IPS-20b (cell line): ENCODE results near the gene DIPK1B.
"Not testable (repeated sequence)": the region's sequence is repeated elsewhere in the genome, so short reads cannot be mapped to it uniquely, and the experiment has no call there.

ENCODE experiments used
- H3K27ac ChIP-seq: one replicate; pipeline ENCODE4 v1.5.1; 2013; ENCODE audit warnings: low read length
- H3K27me3 ChIP-seq: 2 replicates; pipeline ENCODE4 v1.6.1; 2013; ENCODE audit warnings: mild to moderate bottlenecking, low read length, inconsistent platforms; ENCODE audit not compliant: insufficient read depth
- H3K36me3 ChIP-seq: 2 replicates; pipeline ENCODE4 v1.6.1; 2013; ENCODE audit warnings: low read depth, mild to moderate bottlenecking, inconsistent platforms, low read length, moderate library complexity; ENCODE audit not compliant: insufficient read depth
- H3K4me1 ChIP-seq: 2 replicates; pipeline ENCODE4 v1.6.1; 2013; ENCODE audit warnings: mild to moderate bottlenecking, control low read depth, inconsistent platforms, low read length, moderate library complexity; ENCODE audit not compliant: insufficient read depth
- H3K4me3 ChIP-seq: 2 replicates; pipeline ENCODE4 v1.5.1; 2013; ENCODE audit warnings: mild to moderate bottlenecking, low read length, inconsistent platforms
- H3K9ac ChIP-seq: 2 replicates; pipeline ENCODE4 v1.6.1; 2013; ENCODE audit warnings: low read depth, mild to moderate bottlenecking, inconsistent platforms, low read length, moderate library complexity
- H3K9me3 ChIP-seq: 2 replicates; pipeline ENCODE4 v1.6.1; 2013; ENCODE audit warnings: mild to moderate bottlenecking, low read depth, low read length, inconsistent platforms; ENCODE audit not compliant: insufficient read depth

Gene DIPK1B

DNA sequence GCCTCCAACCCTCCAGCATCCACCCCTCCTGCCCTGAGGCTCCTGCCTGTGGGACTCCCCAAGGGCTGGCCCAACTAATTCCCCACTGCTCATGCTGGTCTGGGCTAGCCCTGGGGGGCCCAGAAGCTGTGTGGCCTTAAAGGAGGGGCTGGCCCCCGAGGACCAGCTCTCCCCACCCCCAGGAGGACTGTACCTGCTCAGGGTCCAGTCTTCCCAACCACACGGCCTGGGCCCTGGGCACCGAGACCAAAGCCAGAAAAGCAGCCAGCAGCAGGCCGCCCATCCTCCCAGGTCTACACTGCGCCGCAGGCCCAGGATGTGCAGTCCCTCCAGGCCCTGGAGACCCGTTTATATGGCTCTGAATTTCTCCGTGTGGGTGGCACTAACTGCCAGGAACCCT is 35.8 kb downstream of the DIPK1B start, which contains the start of gene LCN6:
LCN6 (minus strand) TSS at position 325 of the 400 bp plus-strand sequence; CDS start at position 283, 42 bp downstream.
- Histone ChIP-seq H3K4me3 (no peak within 1 kb of the TSS), H3K4me1 (no peaks in the 10 kb centered on the region), H3K9me3 (no peaks in the 10 kb centered on the region), H3K27me3 (no peaks in the 10 kb centered on the region), H3K27ac (no peak within 1 kb of the TSS), H3K36me3 (no peaks in the 10 kb centered on the region), H3K9ac (no peak within 1 kb of the TSS)

- Histone ChIP-seq H3K4me3 (no peak overlapping the region), H3K27ac (no peak overlapping the region), H3K27me3 (no peaks in the 10 kb centered on the region), H3K9me3 (no peaks in the 10 kb centered on the region), H3K9ac (no peak overlapping the region), H3K4me1 (no peaks in the 10 kb centered on the region), H3K36me3 (no peaks in the 10 kb centered on the region)
Observed at GRCh38 chr9:136748666-136749611, 36.6 kb downstream of the DIPK1B start.

DNA sequence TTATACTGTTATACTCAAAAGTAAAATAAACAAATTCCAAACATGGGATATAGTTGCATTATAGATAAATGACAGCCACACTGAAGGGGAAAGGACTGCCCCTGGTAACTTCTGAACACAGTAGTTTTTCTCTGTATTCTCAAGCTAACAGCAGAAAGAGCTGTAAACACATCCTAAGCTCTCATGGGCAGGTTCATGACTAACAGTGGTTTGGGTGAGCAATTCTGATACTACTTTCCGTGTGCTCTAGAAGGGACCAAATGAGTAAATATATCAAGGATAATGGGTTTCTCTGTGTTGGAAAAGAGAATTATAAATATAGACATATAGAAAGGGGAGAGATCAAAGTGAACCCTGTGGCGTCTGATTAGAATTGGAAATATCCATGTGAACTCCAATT is 38.2 kb downstream of the DIPK1B start:
- no peaks in the 10 kb centered on the region for H3K4me1 ChIP-seq
- H3K36me3 ChIP-seq: no peaks in the 10 kb centered on the region
- H3K9ac ChIP-seq: no peak overlapping the region
- no peaks in the 10 kb centered on the region for H3K27me3 ChIP-seq
- no peaks in the 10 kb centered on the region for H3K9me3 ChIP-seq
- no peak overlapping the region for H3K4me3 ChIP-seq
- H3K27ac ChIP-seq: no peak overlapping the region

DNA sequence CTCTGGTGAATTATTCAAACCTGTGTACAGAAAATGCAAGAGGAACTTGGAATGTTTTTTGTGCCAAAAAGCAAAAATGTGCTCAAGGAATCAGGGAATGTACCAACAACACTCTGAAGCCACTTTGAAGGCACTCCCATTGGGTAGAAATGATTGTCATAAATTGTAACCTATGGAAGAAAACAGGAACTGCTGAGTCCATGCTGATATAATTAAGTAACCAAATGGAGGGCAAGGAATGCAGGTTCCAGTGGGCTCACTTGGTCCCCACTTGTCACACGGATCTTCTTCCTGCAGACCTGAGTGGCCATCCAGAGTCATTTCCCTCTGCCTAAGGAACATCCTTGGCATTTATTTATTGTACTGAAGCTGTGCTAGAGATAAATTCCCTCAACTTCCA is 38.9 kb downstream of the DIPK1B start:
- Histone ChIP-seq H3K9ac (no peak overlapping the region), H3K27ac (no peak overlapping the region), H3K27me3 (no peaks in the 10 kb centered on the region), H3K9me3 (peaks cover 3% of the 10 kb centered on the region; the same call in 1 of the 2 replicates), H3K36me3 (no peaks in the 10 kb centered on the region), H3K4me1 (no peaks in the 10 kb centered on the region), H3K4me3 (no peak overlapping the region)

DNA sequence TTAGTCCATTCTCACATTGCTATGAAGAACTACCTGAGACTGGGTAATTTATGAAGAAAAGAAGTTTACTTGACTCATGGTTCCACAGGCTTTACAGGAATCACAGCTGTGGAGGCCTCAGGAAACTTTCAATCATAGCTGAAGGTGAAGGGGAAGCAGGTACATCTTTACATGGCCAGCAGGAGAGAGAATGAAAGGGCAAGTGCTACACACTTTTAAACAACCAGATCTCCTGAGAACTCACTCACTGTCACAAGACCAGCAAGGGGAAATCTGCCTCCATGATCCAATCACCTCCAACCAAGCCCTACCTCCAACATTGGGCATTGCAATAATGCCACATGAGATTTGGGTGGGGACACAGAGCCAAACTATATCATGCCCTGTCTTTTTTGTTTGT is 39.4 kb downstream of the DIPK1B start:
- Histone ChIP-seq H3K9me3 (peaks cover 4% of the 10 kb centered on the region; the same call in 1 of the 2 replicates), H3K27me3 (no peaks in the 10 kb centered on the region), H3K9ac (no peak overlapping the region), H3K4me3 (no peak overlapping the region), H3K36me3 (no peaks in the 10 kb centered on the region), H3K4me1 (no peaks in the 10 kb centered on the region), H3K27ac (no peak overlapping the region)

DNA sequence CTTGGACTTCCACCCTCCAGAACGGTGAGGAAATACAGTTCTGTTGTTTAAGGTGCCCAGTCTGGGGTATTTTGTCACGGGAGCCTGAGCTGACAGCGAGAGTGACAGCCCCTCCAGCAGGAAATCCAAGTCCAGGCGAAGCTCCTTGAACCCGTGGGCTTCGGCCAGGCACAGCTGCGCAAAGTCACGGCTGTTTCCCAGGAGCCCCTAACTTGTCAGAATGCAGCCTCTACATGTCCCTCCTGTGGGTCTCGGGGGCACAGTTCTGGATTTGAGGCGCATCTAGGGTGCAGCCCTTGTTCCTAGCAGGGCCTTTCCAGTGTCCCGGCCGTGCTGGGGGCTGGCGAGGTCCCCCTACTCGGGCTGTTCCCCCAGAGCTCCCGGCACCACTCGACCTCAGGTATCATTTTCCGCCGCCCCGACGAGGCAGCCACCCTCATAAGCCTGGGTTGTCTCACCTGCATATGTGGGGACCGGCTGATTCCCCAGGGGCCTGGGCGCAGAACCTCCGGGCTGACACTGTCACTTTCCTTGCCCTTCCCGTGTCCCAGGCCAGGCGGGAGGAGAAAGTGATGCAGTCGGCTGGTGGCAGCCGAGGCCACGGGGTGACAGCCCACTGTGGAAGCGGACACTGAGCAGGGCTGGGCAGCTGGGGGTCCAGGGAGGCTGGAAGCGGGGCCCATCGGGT is 41.1 kb downstream of the DIPK1B start:
- H3K9ac ChIP-seq: no peak overlapping the region
- no peak overlapping the region for H3K27ac ChIP-seq
- no peaks in the 10 kb centered on the region for H3K27me3 ChIP-seq
- no peaks in the 10 kb centered on the region for H3K4me1 ChIP-seq
- H3K4me3 ChIP-seq: no peak overlapping the region
- H3K9me3 ChIP-seq: peaks cover 4% of the 10 kb centered on the region; the same call in 1 of the 2 replicates
- no peaks in the 10 kb centered on the region for H3K36me3 ChIP-seq

- Histone ChIP-seq H3K27me3 (no peaks in the 10 kb centered on the region), H3K9me3 (peaks cover 4% of the 10 kb centered on the region; the same call in 1 of the 2 replicates), H3K4me1 (no peaks in the 10 kb centered on the region), H3K4me3 (no peak overlapping the region), H3K27ac (no peak overlapping the region), H3K36me3 (no peaks in the 10 kb centered on the region), H3K9ac (no peak overlapping the region)
Observed at GRCh38 chr9:136754059-136754572, 41.7 kb downstream of the DIPK1B start.

DNA sequence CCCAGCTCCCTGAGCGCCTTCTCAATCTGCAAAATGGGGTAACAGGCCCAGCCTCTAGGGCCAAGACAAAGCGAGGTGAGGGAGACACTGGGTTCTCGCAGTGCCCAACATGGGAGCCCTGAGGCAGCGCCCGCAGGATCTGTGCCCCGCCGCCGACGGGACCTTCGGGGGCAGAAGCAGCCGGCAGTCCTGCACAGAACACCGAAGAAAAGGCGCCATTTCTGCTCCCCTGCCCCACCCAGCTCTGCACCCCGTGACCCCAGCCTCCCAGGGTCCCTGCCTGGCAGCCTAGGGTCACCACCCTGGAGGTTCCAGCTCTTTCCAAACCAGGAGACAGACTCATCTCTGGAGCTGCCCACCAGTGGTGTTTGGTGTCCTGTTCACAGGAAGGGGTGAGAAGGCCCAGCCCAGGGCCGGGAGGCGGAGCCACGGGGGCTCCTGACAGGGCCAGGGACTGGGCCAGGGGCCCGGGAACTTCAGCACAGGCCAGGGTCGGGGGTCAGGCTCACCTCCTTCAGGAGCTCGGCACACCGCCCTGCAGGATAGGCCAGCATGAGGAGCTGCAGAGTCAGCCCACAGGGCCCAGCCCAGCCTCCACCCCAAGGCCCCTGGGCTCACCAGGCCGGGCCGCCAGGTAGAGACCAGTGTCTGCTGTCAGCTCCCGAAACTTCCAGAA is 42.4 kb downstream of the DIPK1B start:
- no peaks in the 10 kb centered on the region for H3K4me1 ChIP-seq
- H3K9ac ChIP-seq: no peak overlapping the region
- H3K36me3 ChIP-seq: no peaks in the 10 kb centered on the region
- H3K9me3 ChIP-seq: peaks cover 4% of the 10 kb centered on the region; the same call in 1 of the 2 replicates
- H3K27me3 ChIP-seq: no peaks in the 10 kb centered on the region
- no peak overlapping the region for H3K27ac ChIP-seq
- no peak overlapping the region for H3K4me3 ChIP-seq

- not testable (repeated sequence) for H3K4me1 ChIP-seq, H3K4me3 ChIP-seq, H3K9ac ChIP-seq, H3K27me3 ChIP-seq, H3K27ac ChIP-seq, H3K9me3 ChIP-seq, H3K36me3 ChIP-seq
Observed at GRCh38 chr9:136755302-136756133, 43.1 kb downstream of the DIPK1B start.

- Histone ChIP-seq H3K9me3 (peaks cover 4% of the 10 kb centered on the region; the same call in 1 of the 2 replicates), H3K4me1 (no peaks in the 10 kb centered on the region), H3K4me3 (no peak overlapping the region), H3K27ac (no peak overlapping the region), H3K36me3 (no peaks in the 10 kb centered on the region), H3K9ac (no peak overlapping the region), H3K27me3 (no peaks in the 10 kb centered on the region)
Observed at GRCh38 chr9:136756134-136756438, 43.7 kb downstream of the DIPK1B start.

GRCh38 chr9:136756836-136757235 is 44.5 kb downstream of the DIPK1B start:
- H3K9me3 ChIP-seq: peaks cover 4% of the 10 kb centered on the region; the same call in 1 of the 2 replicates
- no peak overlapping the region for H3K4me3 ChIP-seq
- no peak overlapping the region for H3K27ac ChIP-seq
- no peak overlapping the region for H3K9ac ChIP-seq
- no peaks in the 10 kb centered on the region for H3K36me3 ChIP-seq
- no peaks in the 10 kb centered on the region for H3K27me3 ChIP-seq
- H3K4me1 ChIP-seq: no peaks in the 10 kb centered on the region
